GM15510 (cell line): ENCODE measurements around the gene WDR59.

Source experiments
- POLR2A ChIP-seq: IDR thresholded peaks from 3 replicates; pipeline ENCODE4 v1.6.1; 2011; ENCODE audit warnings: borderline replicate concordance; ENCODE audit not compliant: insufficient read length; ENCODE audit errors: extremely low read depth

The WDR59 gene

GRCh38 chr16:74836111-74836671 is 148.7 kb downstream of the WDR59 start:
- TF ChIP-seq POLR2A: no peak

- no peak for TF ChIP-seq POLR2A
Observed at GRCh38 chr16:74832228-74832627, 152.7 kb downstream of the WDR59 start.

- TF ChIP-seq POLR2A: no peak
Observed at GRCh38 chr16:74831467-74831866, 153.5 kb downstream of the WDR59 start.

- no peak for TF ChIP-seq POLR2A
Observed at GRCh38 chr16:74830648-74831047, 154.3 kb downstream of the WDR59 start.

- TF ChIP-seq POLR2A: no peak
Observed at GRCh38 chr16:74829637-74830036, 155.3 kb downstream of the WDR59 start.

- no peak for TF ChIP-seq POLR2A
Observed at GRCh38 chr16:74825941-74826340, 159.0 kb downstream of the WDR59 start.

GRCh38 chr16:74825016-74825415 is 159.9 kb downstream of the WDR59 start:
- TF ChIP-seq POLR2A: no peak
